IPS DF 6.9 (cell line): ENCODE data around the gene GABRA4.

Source experiments
- DNase-seq: peaks from one replicate; pipeline ENCODE4 v3.0.0-alpha.2; 2013; ENCODE audit warnings: low read depth, low spot score
- H3K27ac ChIP-seq: one replicate; pipeline ENCODE4 v1.5.1; 2013; ENCODE audit warnings: low read length, control low read depth
- H3K27me3 ChIP-seq: 2 replicates; pipeline ENCODE4 v1.6.1; 2013; ENCODE audit warnings: mild to moderate bottlenecking, low read length; ENCODE audit not compliant: control insufficient read depth, insufficient read depth
- H3K36me3 ChIP-seq: 2 replicates; pipeline ENCODE4 v1.6.1; 2013; ENCODE audit warnings: low read length; ENCODE audit not compliant: control insufficient read depth, insufficient read depth
- H3K4me1 ChIP-seq: 2 replicates; pipeline ENCODE4 v1.6.1; 2013; ENCODE audit warnings: low read length; ENCODE audit not compliant: control insufficient read depth, insufficient read depth
- H3K4me3 ChIP-seq: 2 replicates; pipeline ENCODE4 v1.5.1; 2013; ENCODE audit warnings: mild to moderate bottlenecking, low read length
- H3K9me3 ChIP-seq: 2 replicates; pipeline ENCODE4 v1.6.1; 2013; ENCODE audit warnings: low read length, inconsistent platforms; ENCODE audit not compliant: control insufficient read depth, insufficient read depth
- WGBS: extraction: QIAGEN DNeasy Blood & Tissue Kit; methylation state at CpG from one replicate; pipeline ENCODE4 v1.1.7; 2013; ENCODE audit warnings: mixed read lengths, missing lambda C conversion rate; ENCODE audit not compliant: insufficient read length, insufficient coverage; 5-methylcytosine and 5-hydroxymethylcytosine counted together

The GABRA4 gene

DNA sequence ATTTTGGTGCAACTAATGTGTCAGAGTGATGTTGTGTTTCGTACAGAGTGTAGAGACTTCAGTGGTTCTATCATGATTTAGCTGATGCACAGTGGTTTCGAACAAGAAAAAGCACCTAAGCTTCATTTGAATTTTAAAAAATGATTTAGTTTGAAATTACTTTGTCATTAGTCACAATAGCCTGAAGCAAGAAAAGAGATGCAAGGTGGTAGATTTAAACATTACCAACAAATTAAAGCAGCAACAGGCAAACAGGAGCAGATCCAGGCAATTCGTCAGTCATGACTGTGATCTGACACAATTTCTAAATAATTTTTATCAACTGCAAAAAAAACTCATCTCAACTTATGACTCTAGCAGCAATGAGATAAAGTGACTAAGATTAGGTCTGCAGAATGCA lies 59.7 kb downstream of the GABRA4 start:
- Histone ChIP-seq H3K27me3 (no peaks in the 10 kb centered on the region), H3K36me3 (no peaks in the 10 kb centered on the region), H3K4me1 (no peaks in the 10 kb centered on the region), H3K27ac (no peak overlapping the region), H3K4me3 (no peak overlapping the region), H3K9me3 (no peaks in the 10 kb centered on the region)
- DNase-seq: no peak
- no CpG with 5 or more reads among the region's 3 CpGs for WGBS

DNA sequence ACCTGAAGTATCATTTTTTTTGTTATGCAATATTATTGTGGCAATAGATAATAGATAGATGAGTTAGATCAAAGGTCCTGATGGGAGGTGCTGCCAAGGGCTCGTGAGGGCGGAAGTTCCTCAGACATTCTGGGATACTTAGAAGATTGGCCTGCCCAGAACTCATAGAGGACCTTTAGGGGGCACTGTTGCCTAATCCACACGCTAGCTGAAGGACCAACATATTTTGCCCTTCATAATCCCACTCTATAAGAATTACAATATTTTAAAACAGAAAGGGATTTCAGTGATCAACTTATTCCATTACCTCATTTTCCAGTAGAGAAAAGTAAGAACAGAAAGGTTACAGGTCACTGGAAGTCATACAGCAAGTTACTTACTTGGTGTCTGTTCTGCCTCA lies 61.4 kb downstream of the GABRA4 start:
- no CpG with 5 or more reads among the region's 3 CpGs for WGBS
- Histone ChIP-seq H3K4me1 (no peaks in the 10 kb centered on the region), H3K9me3 (no peaks in the 10 kb centered on the region), H3K27me3 (no peaks in the 10 kb centered on the region), H3K36me3 (no peaks in the 10 kb centered on the region), H3K27ac (no peak overlapping the region), H3K4me3 (no peak overlapping the region)
- DNase-seq: peak; percentile 35

DNA sequence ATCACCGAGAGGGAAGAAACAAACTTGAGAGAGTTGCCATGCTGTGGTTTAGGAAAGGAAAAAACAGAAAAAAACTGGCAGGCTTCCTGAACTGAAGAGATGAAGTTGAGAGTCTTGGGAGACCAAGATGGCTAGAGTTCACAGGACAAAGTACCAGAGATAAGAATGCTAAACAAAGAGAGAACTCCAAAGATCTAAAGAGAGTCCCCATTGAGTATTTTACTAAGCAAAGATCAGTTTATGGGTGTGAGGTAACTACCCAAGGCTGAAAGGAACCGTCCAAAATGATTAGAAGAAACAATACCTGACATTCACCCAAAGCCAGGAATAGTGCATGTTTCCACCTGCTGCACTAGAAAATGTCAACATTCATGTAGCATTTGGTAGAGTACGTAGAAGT lies 62.5 kb downstream of the GABRA4 start:
- H3K4me1 ChIP-seq: no peaks in the 10 kb centered on the region
- no CpG with 5 or more reads among the region's 3 CpGs for WGBS
- no peaks in the 10 kb centered on the region for H3K36me3 ChIP-seq
- DNase-seq: no peak
- H3K27ac ChIP-seq: no peak overlapping the region
- no peaks in the 10 kb centered on the region for H3K9me3 ChIP-seq
- H3K27me3 ChIP-seq: no peaks in the 10 kb centered on the region
- H3K4me3 ChIP-seq: no peak overlapping the region

DNA sequence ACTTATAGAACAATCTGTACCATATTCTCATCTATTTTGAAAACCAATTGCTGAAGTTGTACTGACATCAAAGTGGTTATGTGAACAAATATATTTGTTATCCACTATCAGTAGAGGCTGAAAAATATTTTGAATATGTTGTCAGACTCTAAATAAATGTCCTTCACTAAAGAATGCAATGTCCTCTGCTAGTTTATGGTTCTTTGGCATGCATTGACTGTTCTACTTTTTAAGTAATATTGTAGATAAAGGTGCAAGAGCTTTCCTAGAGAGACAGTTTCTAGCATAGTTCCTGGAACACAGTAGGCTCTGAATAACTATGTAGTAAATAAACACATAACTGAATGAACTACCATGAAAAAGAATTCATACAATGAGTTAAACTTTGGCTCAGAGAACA lies 66.2 kb downstream of the GABRA4 start:
- no peak overlapping the region for H3K27ac ChIP-seq
- DNase-seq: no peak
- H3K4me3 ChIP-seq: no peak overlapping the region
- H3K36me3 ChIP-seq: no peaks in the 10 kb centered on the region
- no peaks in the 10 kb centered on the region for H3K27me3 ChIP-seq
- H3K9me3 ChIP-seq: no peaks in the 10 kb centered on the region
- H3K4me1 ChIP-seq: no peaks in the 10 kb centered on the region

DNA sequence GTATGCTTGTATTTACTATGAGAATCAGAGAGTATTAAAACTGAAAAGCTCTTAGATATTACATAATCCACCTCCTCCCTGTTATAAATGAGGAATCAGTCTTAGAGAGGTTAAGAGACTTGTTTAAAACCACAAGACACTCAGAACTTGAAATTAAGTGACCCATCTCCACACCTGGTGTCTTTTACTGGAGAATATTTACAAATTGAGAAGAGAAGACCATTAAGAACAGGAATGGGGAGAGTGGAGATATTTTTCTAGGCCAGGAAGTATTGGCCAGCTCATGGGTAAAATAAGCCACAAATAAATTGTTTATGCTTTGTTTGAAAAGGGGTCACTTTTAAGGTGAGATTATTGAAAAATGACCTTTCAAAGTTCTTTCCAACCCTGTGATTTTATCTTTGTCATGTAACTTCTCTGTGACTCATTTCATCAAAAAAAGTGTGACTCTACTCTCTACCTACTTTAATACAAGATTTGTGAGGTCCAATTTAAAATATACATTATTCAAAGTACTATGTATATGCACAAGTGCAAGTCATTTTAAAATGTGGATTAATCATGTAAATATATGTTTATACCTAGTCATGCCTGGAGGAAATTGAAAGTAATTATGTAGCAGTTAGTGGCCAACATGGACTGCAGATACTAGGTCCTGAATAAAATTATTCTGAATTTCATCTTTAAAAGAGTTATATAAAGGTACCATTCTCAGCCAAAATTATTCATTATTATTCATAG lies 68.4 kb downstream of the GABRA4 start:
- Histone ChIP-seq H3K4me3 (no peak overlapping the region), H3K36me3 (no peaks in the 10 kb centered on the region), H3K9me3 (no peaks in the 10 kb centered on the region), H3K4me1 (no peaks in the 10 kb centered on the region), H3K27ac (no peak overlapping the region), H3K27me3 (no peaks in the 10 kb centered on the region)
- DNase-seq: no peak

DNA sequence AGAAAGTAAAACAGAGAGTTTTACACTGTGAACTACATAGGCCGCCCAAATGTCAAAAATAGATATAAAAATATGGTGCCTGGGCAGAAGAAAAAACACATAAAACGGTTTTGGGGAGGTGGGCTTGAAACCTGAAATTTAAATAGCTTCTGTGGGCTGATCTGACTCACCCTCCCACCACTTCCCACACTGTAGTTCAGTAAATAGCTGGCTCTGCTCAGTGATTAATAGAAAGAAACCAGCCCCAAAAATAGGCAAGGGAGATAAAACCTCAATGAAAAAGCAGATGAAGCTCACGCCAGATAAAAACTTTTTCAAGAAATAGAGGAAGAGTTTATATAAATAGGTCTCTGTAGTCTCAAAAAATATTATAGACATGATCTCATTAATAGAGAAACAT lies 71.2 kb downstream of the GABRA4 start:
- H3K27ac ChIP-seq: no peak overlapping the region
- H3K36me3 ChIP-seq: no peaks in the 10 kb centered on the region
- no CpG with 5 or more reads among the region's 3 CpGs for WGBS
- H3K4me1 ChIP-seq: no peaks in the 10 kb centered on the region
- H3K9me3 ChIP-seq: no peaks in the 10 kb centered on the region
- DNase-seq: no peak
- H3K27me3 ChIP-seq: no peaks in the 10 kb centered on the region
- H3K4me3 ChIP-seq: no peak overlapping the region

DNA sequence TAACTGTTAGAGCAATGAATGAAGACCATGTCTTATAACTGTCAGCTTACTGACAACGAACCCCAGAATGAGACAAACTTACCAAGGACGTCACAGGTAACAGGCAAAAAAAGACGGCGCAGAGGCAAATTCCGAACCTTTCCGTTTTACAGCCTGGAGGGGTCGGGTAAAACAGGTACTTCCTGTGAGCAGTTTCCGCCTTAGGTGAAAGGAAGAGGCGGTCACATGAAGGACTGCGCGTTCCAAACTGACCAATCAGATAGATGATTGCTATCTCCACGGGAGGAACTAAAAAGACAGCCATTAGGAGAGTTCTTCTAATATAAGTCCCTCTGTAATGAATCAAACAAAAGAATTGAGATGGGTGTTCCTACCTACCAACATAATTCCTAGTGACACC lies 84.3 kb downstream of the GABRA4 start, which contains the start of gene COX7B2:
COX7B2 (minus strand) TSS at position 168 of the 400 bp plus-strand sequence. CDS start 174,053 bp downstream, outside the sequence.
- no peak within 1 kb of the TSS for H3K27ac ChIP-seq
- no peak for DNase-seq
- no peaks in the 10 kb centered on the region for H3K36me3 ChIP-seq
- no peaks in the 10 kb centered on the region for H3K4me1 ChIP-seq
- H3K9me3 ChIP-seq: no peaks in the 10 kb centered on the region; the same call in none of the 2 replicates
- no CpG with 5 or more reads among the region's 12 CpGs for WGBS
- H3K27me3 ChIP-seq: no peaks in the 10 kb centered on the region
- H3K4me3 ChIP-seq: no peak within 1 kb of the TSS

DNA sequence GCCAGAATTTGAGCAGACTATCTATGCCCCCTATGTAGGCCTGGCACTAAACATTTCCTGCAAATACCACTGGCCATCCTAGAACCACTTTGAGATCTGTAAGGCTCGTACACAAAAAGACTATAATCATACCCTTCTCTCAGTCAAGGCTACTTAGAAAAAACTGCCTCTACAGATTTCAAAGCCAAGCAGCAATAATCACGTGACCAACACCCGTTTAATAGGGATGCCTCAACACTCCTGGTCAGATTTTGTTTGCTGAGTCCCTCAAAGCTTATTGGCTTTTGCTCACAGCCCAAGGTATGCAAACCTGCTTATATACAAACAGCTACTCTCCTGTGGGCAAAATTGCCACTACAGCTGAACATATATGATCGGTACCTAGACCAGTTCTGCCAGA lies 85.2 kb downstream of the GABRA4 start:
- no CpG with 5 or more reads among the region's 4 CpGs for WGBS
- H3K27ac ChIP-seq: no peak overlapping the region
- no peaks in the 10 kb centered on the region for H3K4me1 ChIP-seq
- H3K4me3 ChIP-seq: no peak overlapping the region
- H3K9me3 ChIP-seq: no peaks in the 10 kb centered on the region; the same call in none of the 2 replicates
- no peaks in the 10 kb centered on the region for H3K27me3 ChIP-seq
- DNase-seq: no peak
- H3K36me3 ChIP-seq: no peaks in the 10 kb centered on the region

DNA sequence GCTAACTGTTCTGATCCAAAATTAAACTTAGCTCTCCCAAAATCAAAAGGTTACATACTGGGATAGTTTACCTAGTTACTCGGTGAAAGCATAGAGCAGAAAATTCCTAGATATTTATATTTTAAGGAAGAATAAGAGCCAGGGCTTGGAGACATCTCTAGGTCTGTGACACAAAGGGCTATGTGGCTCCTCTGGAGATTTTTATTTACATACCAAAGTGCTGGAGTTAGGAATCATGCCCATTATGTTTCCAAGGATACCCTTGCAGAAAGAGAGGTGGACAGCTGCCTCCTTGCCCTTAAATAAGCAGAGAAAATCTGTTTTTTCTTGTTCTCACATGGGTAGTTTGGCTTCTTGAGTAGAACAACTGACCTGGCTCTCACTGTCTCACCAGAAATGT lies 93.3 kb downstream of the GABRA4 start:
- no peak overlapping the region for H3K4me3 ChIP-seq
- H3K36me3 ChIP-seq: no peaks in the 10 kb centered on the region
- H3K4me1 ChIP-seq: no peaks in the 10 kb centered on the region
- H3K27me3 ChIP-seq: no peaks in the 10 kb centered on the region
- no peaks in the 10 kb centered on the region; the same call in 1 of the 2 replicates for H3K9me3 ChIP-seq
- no CpG with 5 or more reads among the region's 1 CpG for WGBS
- H3K27ac ChIP-seq: no peak overlapping the region
- DNase-seq: no peak

DNA sequence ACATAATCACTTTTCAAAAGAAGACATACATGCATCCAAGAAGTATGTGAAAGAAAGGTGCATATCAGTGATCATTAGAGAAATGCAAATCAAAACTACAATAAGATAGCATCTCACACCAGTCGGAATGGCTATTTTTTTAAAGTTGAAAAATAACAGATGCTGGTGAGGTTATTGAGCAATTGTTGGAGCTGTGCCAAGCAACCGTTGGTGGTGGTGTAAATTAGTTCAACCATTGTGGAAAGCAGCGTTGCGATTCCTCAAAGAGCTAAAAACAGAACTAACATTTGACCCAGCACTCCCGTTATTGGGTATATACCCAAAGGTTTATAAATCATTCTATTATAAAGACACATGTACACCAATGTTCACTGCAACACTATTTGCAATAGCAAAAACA lies 98.6 kb downstream of the GABRA4 start:
- Histone ChIP-seq H3K27me3 (no peaks in the 10 kb centered on the region), H3K4me1 (no peaks in the 10 kb centered on the region), H3K36me3 (no peaks in the 10 kb centered on the region), H3K27ac (no peak overlapping the region), H3K9me3 (no peaks in the 10 kb centered on the region; the same call in 1 of the 2 replicates), H3K4me3 (no peak overlapping the region)
- DNase-seq: no peak
- no CpG with 5 or more reads among the region's 5 CpGs for WGBS

DNA sequence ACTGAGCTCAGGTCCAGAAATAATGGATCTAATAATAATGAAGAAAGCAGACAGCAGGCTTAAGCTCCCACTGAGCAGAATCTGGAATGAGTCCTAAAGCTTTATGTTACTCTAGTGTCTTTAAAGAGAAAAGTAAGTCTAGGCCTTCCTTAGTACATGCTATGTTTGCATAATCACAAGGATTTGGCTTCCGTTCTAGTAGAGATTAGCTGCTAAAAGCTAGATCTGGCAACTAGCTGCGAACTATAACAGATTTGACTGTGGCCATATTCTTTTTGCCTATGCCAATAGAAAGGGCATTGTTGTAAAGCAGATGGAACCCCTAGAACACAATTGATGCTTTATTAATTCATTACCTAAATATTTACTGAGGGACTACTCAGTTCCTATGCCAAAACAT lies 103.3 kb downstream of the GABRA4 start:
- WGBS: no CpG with 5 or more reads among the region's 2 CpGs
- no peaks in the 10 kb centered on the region for H3K9me3 ChIP-seq
- no peaks in the 10 kb centered on the region for H3K36me3 ChIP-seq
- no peak overlapping the region for H3K4me3 ChIP-seq
- no peaks in the 10 kb centered on the region for H3K4me1 ChIP-seq
- H3K27ac ChIP-seq: no peak overlapping the region
- no peak for DNase-seq
- no peaks in the 10 kb centered on the region for H3K27me3 ChIP-seq
